ENCODE data around the gene QSOX2. TPM values are rescaled to one million over a fixed set of nuclear protein-coding genes. Genes with fewer than 3 reads are reported as not detected.

Gene QSOX2
- total RNA-seq, 1 donor from 2014 or later: 27.9 TPM

DNA sequence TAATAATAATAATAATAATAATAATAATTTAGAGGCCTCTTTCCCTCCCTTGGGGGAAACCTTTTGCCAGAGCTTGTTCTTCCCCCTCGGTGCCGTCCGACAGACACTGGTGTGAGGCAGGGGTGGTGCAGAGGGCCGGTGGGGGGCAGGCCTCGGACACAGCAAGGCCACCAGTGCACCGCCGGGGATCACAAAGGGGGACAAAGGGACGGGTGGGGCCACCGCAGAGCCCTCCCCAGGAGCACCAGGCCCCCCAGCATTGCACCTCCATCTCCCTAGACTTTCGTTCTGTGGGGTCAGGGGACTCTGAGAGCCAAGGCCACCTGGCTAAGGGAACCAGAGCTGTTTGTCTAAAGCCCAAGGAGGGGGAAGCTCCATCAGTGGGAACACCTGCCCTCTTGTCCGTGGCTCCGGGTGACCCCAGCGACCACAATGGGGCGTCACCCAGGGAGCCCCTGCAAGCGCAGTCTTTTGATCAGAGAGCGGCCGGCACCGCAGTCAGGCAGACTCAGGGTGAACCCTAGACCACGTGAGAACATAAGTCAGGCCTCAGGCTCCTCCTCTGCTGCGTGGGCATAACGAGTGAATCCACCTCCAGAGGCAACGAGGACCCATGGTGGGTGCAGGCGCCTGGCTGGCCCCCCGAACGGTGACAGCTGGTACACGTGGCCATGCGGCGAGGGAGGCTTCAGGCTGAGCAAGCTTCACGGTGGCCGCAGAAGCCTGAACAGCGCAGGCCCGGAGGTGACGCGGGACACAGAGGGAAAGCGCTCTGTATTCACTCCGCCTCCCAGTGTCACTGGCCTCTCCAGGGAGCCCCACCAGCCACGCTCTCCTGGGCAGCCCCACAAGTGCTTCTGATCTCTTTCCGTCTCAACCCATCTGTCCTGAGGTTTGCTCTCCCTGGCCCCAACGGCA, 12.0 kb upstream of the QSOX2 start:
- Mint-ChIP-seq H3K9me3 (no peaks in the 10 kb centered on the region), H3K4me1 (ENCODE audit: low read depth) (no peaks in the 10 kb centered on the region), H3K27ac (no peak overlapping the region), H3K4me3 (no peak overlapping the region), H3K36me3 (ENCODE audit: low read depth) (no peaks in the 10 kb centered on the region), H3K27me3 (ENCODE audit: insufficient read depth) (no peaks in the 10 kb centered on the region)
- DNase-seq (ENCODE audit: low spot score): no peak
- intact Hi-C loops (cut with micrococcal nuclease): no loop called here

DNA sequence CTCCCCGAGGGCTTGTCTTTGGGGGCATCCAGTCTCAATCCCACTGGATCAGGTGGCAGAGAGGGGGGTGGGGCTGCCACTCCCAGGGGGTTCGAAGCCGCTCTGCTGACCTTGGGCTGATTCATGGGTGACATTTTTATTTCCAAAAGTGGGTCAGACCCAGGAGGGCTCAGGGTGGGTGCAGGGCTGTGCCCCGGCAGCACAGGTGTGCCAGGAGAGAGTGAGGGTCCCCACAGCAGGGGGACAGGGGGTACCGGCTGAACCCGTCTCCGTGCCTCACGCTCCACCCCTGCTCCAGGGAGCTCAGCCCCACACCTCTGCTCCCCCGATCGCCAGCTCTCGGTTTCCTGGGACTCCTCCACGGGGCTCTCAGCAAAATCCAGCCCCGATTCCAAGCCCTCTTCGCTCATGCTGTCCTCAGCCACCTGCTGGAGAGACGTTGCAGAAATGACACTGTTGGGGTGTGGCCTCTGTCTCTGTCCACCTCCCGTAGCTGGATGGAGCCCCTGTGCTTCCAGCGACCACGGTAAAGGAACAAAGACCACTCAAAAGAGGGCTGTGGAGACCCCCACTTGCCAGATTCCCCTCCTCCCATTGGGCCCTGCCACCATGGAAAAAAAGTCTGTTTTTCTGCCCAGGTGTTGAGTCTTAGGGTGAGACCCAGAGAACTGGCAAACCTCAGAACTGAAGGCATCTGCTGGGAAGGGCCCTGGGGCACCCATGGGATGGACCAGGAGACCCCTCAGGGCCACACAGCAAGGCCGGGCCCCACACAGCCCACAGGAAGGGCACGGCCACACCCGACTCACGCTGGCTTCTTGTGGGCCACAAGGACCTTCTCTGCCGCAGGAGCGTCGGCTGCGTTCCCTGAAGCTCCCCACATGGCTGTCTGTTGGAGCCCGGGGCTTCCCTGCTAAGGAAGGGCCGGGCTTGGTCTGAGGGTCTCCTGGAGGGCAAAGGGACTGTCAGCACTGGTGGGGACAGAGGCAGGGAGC, 10.6 kb upstream of the QSOX2 start:
- H3K4me1 Mint-ChIP-seq (ENCODE audit: low read depth): no peaks in the 10 kb centered on the region
- no peak overlapping the region for H3K4me3 Mint-ChIP-seq
- H3K36me3 Mint-ChIP-seq (ENCODE audit: low read depth): no peaks in the 10 kb centered on the region
- no peak for DNase-seq (ENCODE audit: low spot score)
- H3K9me3 Mint-ChIP-seq: no peaks in the 10 kb centered on the region
- H3K27me3 Mint-ChIP-seq (ENCODE audit: insufficient read depth): no peaks in the 10 kb centered on the region
- intact Hi-C loops (cut with micrococcal nuclease): no loop called here
- H3K27ac Mint-ChIP-seq: no peak overlapping the region

DNA sequence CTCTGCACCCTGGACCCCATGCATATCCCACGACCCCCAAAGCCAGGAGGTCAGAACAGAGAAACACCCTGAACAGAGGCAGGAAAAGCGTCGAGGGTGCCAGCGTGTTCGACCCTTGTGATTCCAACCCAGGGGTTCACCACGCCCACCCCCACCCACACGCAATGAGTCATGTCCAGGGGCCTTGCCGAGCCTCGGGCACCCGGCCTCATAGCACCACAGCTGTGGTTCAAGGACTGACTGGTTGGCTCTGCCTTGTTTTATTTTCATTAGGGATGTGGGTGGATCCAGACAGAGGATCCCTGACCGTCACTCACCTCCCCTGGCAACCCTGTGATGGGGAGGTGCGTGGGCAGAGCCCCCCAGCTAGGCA, 9.5 kb upstream of the QSOX2 start:
- no peaks in the 10 kb centered on the region for H3K4me1 Mint-ChIP-seq (ENCODE audit: low read depth)
- H3K27ac Mint-ChIP-seq: no peak overlapping the region
- no peaks in the 10 kb centered on the region for H3K9me3 Mint-ChIP-seq
- H3K36me3 Mint-ChIP-seq (ENCODE audit: low read depth): no peaks in the 10 kb centered on the region
- no peak for DNase-seq (ENCODE audit: low spot score)
- H3K4me3 Mint-ChIP-seq: no peak overlapping the region
- no peaks in the 10 kb centered on the region for H3K27me3 Mint-ChIP-seq (ENCODE audit: insufficient read depth)
- intact Hi-C loops (cut with micrococcal nuclease): no loop called here

DNA sequence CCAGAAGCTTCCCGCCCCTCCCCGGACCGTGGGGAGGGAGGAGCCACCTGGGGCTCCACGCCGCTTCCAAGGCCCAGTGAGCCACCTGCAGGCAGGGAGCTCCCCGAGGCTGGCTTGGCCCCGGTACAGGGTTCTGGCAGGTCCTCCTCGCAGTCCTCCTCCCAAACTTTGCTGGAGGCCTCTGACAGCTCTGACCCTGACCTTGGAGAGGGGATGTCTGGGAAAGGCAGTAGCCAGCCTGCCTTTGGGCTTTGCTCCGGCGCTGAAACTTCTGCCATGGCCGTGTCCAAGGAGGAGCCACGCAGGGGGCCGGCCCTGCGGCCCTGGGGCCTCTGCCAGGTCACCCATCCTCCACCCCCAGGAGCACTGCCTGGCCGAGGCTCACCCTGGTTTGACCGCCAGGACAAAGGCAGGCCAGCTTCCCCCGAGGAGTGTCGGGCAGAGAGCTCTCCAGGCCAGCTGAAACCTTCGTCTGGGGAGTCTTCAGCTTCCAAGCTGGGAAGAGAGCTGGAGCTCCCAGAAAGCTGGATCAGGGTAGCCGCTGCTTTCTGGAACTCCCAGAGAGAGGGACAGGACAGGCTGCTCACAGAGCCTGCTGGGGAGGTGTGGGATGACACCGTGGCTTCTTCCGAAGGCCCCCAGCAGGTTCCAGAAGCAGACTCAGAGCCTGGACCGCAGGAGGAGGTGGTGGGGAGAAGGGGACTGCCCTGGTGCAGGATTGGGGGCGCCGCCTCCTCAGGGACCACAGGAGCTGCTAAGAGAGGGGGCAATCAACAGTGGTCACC, 9.0 kb upstream of the QSOX2 start:
- Mint-ChIP-seq H3K4me3 (no peak overlapping the region), H3K9me3 (no peaks in the 10 kb centered on the region), H3K27ac (no peak overlapping the region), H3K27me3 (ENCODE audit: insufficient read depth) (no peaks in the 10 kb centered on the region), H3K36me3 (ENCODE audit: low read depth) (no peaks in the 10 kb centered on the region), H3K4me1 (ENCODE audit: low read depth) (no peaks in the 10 kb centered on the region)
- intact Hi-C loops (cut with micrococcal nuclease): no loop called here
- DNase-seq (ENCODE audit: low spot score): no peak

DNA sequence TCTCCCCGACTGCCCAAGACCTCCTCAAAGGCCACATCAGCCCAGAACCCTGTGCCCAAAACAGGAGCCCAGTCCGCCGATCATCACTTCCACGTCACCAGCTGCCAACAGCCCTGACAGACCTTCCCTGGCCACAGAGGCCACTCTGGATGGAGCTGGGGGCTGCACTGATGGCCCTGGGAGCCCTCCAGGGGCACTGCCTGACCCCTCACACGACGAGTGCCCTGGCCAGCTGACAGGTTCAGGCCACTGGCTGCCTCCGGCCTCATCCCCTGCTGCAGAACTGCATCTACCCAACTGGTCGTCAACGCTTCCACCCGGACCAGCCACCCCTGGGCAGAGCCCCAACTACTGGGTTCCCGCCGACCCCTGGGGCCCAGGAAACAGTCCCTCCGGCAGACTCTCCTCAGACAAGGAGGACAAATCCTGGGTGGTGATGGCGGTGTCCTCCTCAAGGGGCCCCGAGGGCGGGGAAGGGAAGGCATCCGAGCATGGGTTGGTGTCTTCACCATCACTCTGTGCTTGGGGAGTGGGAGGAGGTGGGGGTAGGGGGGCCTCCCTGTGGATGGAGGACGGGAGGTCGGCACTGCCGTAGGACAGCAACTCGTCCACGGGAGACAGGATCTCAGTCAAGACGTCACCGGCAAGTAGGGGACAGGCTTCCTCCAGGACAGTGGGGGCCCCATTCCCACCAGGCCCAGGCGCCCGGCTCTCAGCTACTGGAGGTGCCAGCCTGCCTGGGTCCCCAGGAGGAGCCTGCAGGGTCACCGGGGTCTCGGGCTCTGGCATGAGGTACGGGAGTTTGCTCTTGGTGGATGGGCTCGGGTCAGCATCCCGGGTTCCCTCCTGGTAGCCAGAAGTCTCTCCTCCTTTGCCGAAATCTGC, 7.9 kb upstream of the QSOX2 start:
- H3K4me3 Mint-ChIP-seq: no peak overlapping the region
- no peaks in the 10 kb centered on the region for H3K9me3 Mint-ChIP-seq
- no peaks in the 10 kb centered on the region for H3K4me1 Mint-ChIP-seq (ENCODE audit: low read depth)
- intact Hi-C loops (cut with micrococcal nuclease): no loop called here
- H3K27me3 Mint-ChIP-seq (ENCODE audit: insufficient read depth): no peaks in the 10 kb centered on the region
- no peaks in the 10 kb centered on the region for H3K36me3 Mint-ChIP-seq (ENCODE audit: low read depth)
- H3K27ac Mint-ChIP-seq: no peak overlapping the region
- DNase-seq (ENCODE audit: low spot score): no peak

DNA sequence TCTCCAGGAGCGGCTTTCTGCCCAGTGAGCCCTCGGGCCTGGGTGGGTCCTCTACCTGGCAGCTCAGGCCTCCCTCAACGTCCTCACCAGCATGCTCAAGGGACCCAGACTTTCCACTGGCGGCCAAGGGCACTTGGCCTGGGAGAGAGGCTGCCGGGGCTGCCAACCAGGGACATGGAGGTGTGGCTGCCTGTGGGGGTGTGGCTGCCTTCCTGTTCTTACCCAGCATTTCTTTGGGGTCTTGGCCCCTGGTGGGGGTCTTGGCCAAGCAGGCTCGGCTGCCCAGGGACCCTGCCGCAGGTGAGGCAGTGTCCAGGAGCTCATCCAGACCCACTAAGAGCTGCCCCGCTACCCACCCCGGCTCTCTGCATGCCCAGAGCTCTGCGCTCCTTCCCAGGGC, 7.2 kb upstream of the QSOX2 start:
- intact Hi-C loops (cut with micrococcal nuclease): no loop called here
- Mint-ChIP-seq H3K9me3 (no peaks in the 10 kb centered on the region), H3K27ac (no peak overlapping the region), H3K4me1 (ENCODE audit: low read depth) (no peaks in the 10 kb centered on the region), H3K4me3 (no peak overlapping the region), H3K36me3 (ENCODE audit: low read depth) (no peaks in the 10 kb centered on the region), H3K27me3 (ENCODE audit: insufficient read depth) (no peaks in the 10 kb centered on the region)
- DNase-seq (ENCODE audit: low spot score): no peak

DNA sequence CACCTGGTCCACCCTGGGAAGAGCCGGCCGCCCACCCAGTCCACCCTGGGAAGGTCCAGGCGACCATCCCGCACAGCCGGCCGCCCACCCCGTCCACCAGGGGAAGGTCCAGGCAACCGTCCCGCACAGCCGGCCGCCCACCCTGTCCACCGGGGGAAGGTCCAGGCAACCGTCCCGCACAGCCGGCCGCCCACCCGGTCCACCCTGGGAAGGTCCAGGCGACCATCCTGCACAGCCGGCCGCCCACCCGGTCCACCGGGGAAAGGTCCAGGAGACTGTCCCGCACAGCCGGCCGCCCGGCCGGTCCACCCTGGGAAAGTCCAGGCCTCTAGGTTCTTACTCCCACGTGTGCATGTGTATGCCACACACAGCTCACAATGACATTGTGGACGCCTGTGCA, 6.7 kb upstream of the QSOX2 start:
- Mint-ChIP-seq H3K27ac (no peak overlapping the region), H3K4me1 (ENCODE audit: low read depth) (no peaks in the 10 kb centered on the region), H3K36me3 (ENCODE audit: low read depth) (no peaks in the 10 kb centered on the region), H3K4me3 (no peak overlapping the region), H3K9me3 (no peaks in the 10 kb centered on the region), H3K27me3 (ENCODE audit: insufficient read depth) (no peaks in the 10 kb centered on the region)
- DNase-seq (ENCODE audit: low spot score): no peak
- intact Hi-C loops (cut with micrococcal nuclease): no loop called here

DNA sequence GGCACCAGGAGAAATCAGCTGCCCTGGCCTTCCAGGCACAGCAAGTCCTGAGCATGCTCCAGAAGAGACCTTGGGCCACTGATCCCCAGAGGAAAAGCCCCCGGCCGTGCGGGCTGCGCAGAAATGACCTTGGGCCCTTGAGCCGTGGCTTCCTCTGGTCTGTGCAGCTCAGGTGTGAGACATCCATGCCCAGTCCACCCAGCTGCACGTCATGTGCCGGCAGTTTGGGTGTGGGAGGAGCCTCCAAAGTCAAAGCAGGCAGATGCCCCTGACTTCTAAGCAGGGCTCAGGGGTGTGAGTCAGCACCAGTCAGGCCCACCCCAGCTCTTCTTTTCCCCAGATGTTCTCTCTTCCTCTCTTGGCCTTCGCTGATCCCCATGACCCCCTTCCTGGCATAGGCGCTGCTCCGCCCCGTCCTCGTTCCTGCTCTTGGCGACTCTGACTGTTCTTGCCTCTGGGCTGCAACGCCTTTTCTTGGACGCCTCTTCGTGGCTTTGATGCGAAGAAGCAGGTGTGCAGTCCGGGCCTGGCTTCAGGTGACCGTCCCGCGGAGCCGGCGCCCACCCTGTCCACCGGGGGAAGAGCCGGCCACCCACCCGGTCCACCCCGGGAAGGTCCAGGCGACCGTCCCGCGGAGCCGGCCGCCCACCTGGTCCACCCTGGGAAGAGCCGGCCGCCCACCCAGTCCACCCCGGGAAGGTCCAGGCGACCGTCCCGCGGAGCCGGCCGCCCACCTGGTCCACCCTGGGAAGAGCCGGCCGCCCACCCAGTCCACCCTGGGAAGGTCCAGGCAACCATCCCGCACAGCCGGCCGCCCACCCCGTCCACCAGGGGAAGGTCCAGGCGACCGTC, 5.9 kb upstream of the QSOX2 start:
- Mint-ChIP-seq H3K9me3 (no peaks in the 10 kb centered on the region), H3K27ac (no peak overlapping the region), H3K4me3 (no peak overlapping the region), H3K27me3 (ENCODE audit: insufficient read depth) (no peaks in the 10 kb centered on the region), H3K4me1 (ENCODE audit: low read depth) (no peaks in the 10 kb centered on the region), H3K36me3 (ENCODE audit: low read depth) (no peaks in the 10 kb centered on the region)
- intact Hi-C loops (cut with micrococcal nuclease): no loop called here
- no peak for DNase-seq (ENCODE audit: low spot score)

DNA sequence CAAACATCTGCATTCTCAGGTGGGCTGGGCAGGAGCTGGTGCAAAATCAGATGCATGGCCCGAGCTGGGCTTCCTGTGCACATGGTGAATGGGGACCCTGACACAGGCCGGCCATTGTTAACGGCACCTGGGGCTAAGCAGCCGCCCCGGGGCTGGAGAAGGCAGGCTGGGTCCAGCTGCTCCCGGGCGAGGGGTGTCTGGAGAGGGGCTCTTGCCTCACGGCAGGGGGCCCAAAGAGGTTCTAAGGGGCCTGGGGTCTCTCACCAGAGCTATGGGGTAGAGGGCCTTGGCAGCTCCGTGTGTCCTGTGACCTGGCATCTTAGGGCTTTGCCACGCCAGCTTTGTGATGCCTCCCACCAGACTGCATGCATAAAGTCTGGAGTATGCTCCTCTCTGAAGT, 5.1 kb upstream of the QSOX2 start:
- Mint-ChIP-seq H3K4me3 (no peak overlapping the region), H3K9me3 (no peaks in the 10 kb centered on the region), H3K36me3 (ENCODE audit: low read depth) (no peaks in the 10 kb centered on the region), H3K27ac (no peak overlapping the region), H3K27me3 (ENCODE audit: insufficient read depth) (no peaks in the 10 kb centered on the region), H3K4me1 (ENCODE audit: low read depth) (no peaks in the 10 kb centered on the region)
- no peak for DNase-seq (ENCODE audit: low spot score)
- intact Hi-C loops (cut with micrococcal nuclease): no loop called here

DNA sequence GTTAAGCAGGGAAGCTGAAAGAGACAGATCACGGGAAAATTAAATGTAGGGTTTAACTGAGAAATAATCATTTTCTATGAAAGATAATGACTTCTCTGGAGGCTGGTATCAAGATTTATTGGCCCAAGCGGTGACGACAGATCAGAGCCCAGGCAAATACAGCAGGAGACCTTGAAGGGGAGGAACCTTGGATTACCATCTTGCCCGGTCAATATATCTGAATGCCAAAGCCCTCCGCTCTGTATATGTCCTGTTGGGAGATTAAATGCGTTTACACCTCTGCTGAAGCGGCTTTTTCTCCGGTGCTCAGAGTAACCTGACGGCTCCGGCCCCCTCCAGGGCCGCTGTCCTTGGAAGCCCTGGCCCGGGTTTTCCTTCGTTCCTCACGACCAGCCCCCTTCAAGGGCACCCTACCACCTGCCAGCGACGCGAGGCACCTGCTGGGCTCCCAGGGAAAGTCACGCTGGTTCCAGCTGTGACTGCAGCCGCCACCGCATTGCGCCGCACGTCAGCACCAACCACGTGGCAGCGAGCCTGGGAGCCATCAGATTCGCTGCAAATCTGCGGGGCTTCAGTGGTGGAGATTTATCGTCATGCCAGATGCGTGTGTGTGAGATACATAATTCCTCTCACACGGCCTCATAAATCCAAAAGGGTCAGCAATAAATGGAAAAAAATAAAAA, 4.4 kb upstream of the QSOX2 start:
- no peak overlapping the region for H3K27ac Mint-ChIP-seq
- intact Hi-C loops (cut with micrococcal nuclease): loop anchor here (5.0 to 10.0 kb wide), 4 partner anchors 285 to 1355 kb away; partner anchors contain the start of genes ARRDC1, CAMSAP1, RABL6 and UBAC1

More for the DNA sequence above, 4.4 kb upstream of the QSOX2 start:
- Mint-ChIP-seq H3K4me1 (ENCODE audit: low read depth) (peaks cover under 1% of the 10 kb centered on the region), H3K4me3 (no peak overlapping the region), H3K9me3 (no peaks in the 10 kb centered on the region), H3K27me3 (ENCODE audit: insufficient read depth) (no peaks in the 10 kb centered on the region), H3K36me3 (ENCODE audit: low read depth) (no peaks in the 10 kb centered on the region)
- DNase-seq (ENCODE audit: low spot score): no peak
